BLaER1 treated with 17β-estradiol and CSF1 and Interleukin-3, amounts not matched to agents 10 nM and 100 nM (cell line): ENCODE measurements around the gene CYB561.
A peak's percentile ranks its signal among the peaks of the same experiment; 100 is the strongest.

Experiments used
- H3K27ac ChIP-seq, 11 experiments: shearing (Covaris generic); formaldehyde crosslinking; 2 replicates each; pipeline ENCODE4 v1.8.1; 2022
- H3K27me3 ChIP-seq, 11 experiments: shearing (Covaris generic); formaldehyde crosslinking; 2 replicates each; pipeline ENCODE4 v1.8.1; 2022
- H3K36me3 ChIP-seq, 11 experiments: shearing (Covaris generic); formaldehyde crosslinking; 2 replicates each; pipeline ENCODE4 v1.8.1; 2022
- H3K4me1 ChIP-seq, 10 experiments: shearing (Covaris generic); formaldehyde crosslinking; 2 replicates each; pipeline ENCODE4 v1.8.1; 2022
- H3K4me2 ChIP-seq, 11 experiments: shearing (Covaris generic); formaldehyde crosslinking; 2 replicates each; pipeline ENCODE4 v1.8.1; 2022
- H3K4me3 ChIP-seq, 10 experiments: shearing (Covaris generic); formaldehyde crosslinking; 2 replicates each; pipeline ENCODE4 v1.8.1; 2022
- H3K9ac ChIP-seq, 11 experiments: shearing (Covaris generic); formaldehyde crosslinking; 2 replicates each; pipeline ENCODE4 v1.8.1; 2022
- H3K9me3 ChIP-seq, 11 experiments: shearing (Covaris generic); formaldehyde crosslinking; replicated peaks in 1 of 11; 2 replicates each; pipeline ENCODE4 v1.8.1; 2022
- H4K20me1 ChIP-seq, 11 experiments: shearing (Covaris generic); formaldehyde crosslinking; 2 replicates each; pipeline ENCODE4 v1.8.1; 2022
- Cebpa-rat ChIP-seq, 11 experiments: shearing (Covaris generic); IDR thresholded peaks; 2 replicates each; pipeline ENCODE4 v1.8.1; 2022

Gene CYB561

DNA sequence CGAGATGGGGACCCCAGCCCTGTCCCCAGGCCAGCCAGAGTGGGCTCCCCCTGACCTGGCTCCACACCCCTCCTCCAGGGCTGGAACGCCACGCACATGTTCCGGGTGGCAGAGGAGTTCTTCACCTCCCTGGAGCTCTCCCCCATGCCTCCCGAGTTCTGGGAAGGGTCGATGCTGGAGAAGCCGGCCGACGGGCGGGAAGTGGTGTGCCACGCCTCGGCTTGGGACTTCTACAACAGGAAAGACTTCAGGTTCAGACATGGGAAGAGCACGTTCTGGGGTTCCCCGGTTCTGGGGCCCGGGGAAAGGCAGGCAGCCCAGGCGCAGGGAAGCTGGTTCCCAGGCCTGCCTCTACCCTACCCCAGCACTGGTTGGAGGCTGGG is 35.4 kb upstream of the CYB561 start:
- H4K20me1 ChIP-seq, result peaks cover 0 to 22% (median 11%) of the 10 kb centered on the region in 11 experiments; a peak in 13 of 22 replicates
- H3K36me3 ChIP-seq, result peaks cover 0 to 67% (median 0%) of the 10 kb centered on the region in 11 experiments; a peak in 4 of 22 replicates
- peaks cover 25 to 43% (median 32%) of the 10 kb centered on the region in 10 experiments for H3K4me1 ChIP-seq
- peaks cover 3 to 27% (median 24%) of the 10 kb centered on the region in 11 experiments; a peak in 20 of 22 replicates for H3K27me3 ChIP-seq
- 0 out of 22 replicates have a peak overlapping the region, but pooled peaks of 1 of the 11 experiments have one; percentile 24 for H3K9ac ChIP-seq
- H3K27ac ChIP-seq, result no peak overlapping the region
- no peak overlapping the region for H3K4me3 ChIP-seq
- H3K4me2 ChIP-seq, result peak overlapping the region in 1 of 11 experiments; percentile 64; a peak in 1 of 22 replicates
- no peaks in the 10 kb centered on the region for H3K9me3 ChIP-seq
- TF ChIP-seq Cebpa-rat (IDR thresholded peaks at IDR 0.05), result no peak

DNA sequence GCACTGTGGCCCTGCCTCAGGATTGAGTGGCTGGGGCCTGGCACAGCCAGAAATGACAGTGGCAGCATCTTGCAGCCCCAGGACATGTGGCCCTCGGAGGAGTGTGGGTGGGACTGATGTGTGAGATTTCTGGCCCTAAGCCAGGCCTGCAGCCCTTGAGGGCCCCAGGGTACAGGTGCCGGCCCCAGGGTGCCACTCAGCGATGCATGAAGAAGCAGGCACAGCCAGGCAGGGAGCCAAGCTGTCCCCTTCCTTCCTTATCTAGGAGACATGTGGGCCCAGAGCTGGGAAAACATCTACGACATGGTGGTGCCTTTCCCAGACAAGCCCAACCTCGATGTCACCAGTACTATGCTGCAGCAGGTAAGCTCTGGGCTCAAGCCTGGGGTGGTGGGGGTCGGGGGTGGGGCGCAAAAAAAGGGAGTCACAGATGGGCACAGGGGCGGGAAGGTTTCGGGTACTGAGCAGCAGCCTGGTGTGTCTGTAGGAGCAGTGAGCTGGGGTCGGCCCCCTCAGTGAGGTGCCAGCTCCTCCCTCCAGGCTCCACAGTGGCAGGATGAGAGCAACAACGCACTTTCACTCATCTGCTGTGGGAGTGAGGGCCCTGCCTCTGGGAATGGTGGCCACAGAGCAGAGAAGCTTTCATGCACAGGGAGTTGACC is 34.9 kb upstream of the CYB561 start:
- Histone ChIP-seq H3K36me3 (peaks cover 0 to 61% (median 0%) of the 10 kb centered on the region in 11 experiments; a peak in 4 of 22 replicates), H3K9me3 (no peaks in the 10 kb centered on the region), H3K4me3 (no peak overlapping the region), H3K4me2 (peak overlapping the region in 10 of 11 experiments; percentile 39 to 91 (median 65); a peak in 18 of 22 replicates), H3K27ac (no peak overlapping the region), H3K27me3 (peaks cover 3 to 32% (median 29%) of the 10 kb centered on the region in 11 experiments; a peak in 20 of 22 replicates), H3K9ac (peak overlapping the region in 4 of 11 experiments; percentile 4 to 61 (median 23); a peak in 5 of 22 replicates), H4K20me1 (peaks cover 0 to 22% (median 12%) of the 10 kb centered on the region in 11 experiments; a peak in 14 of 22 replicates), H3K4me1 (peaks cover 29 to 47% (median 35%) of the 10 kb centered on the region in 10 experiments)
- no peak for TF ChIP-seq Cebpa-rat (IDR thresholded peaks at IDR 0.05)

DNA sequence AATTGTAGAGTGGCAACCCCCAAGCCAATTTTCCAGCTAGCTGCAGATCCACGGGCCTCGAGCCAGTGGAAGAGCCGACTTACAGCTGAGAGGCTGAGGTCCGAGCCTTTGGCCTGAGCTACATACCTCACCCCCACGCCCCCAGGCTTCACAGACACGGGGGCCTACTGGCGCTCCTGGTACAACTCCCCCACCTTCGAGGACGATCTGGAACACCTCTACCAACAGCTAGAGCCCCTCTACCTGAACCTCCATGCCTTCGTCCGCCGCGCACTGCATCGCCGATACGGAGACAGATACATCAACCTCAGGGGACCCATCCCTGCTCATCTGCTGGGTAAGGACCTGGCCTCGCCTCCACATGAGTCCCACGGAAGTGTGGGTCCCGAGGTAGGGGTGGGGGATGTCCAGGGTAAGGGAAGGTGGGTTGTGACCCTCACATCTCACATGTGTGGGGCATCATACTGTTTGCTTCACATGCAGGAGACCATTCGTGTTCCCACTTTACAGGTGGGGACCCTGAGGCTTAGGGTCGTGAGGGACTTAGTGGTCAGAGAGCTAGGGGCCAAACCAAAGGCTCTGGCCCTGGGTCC is 34.2 kb upstream of the CYB561 start:
- Histone ChIP-seq H3K27me3 (peaks cover 3 to 37% (median 33%) of the 10 kb centered on the region in 11 experiments; a peak in 20 of 22 replicates), H3K4me2 (peak overlapping the region in 10 of 11 experiments; percentile 39 to 91 (median 65); a peak in 18 of 22 replicates), H4K20me1 (peaks cover 0 to 23% (median 16%) of the 10 kb centered on the region in 11 experiments; a peak in 15 of 22 replicates)

DNA sequence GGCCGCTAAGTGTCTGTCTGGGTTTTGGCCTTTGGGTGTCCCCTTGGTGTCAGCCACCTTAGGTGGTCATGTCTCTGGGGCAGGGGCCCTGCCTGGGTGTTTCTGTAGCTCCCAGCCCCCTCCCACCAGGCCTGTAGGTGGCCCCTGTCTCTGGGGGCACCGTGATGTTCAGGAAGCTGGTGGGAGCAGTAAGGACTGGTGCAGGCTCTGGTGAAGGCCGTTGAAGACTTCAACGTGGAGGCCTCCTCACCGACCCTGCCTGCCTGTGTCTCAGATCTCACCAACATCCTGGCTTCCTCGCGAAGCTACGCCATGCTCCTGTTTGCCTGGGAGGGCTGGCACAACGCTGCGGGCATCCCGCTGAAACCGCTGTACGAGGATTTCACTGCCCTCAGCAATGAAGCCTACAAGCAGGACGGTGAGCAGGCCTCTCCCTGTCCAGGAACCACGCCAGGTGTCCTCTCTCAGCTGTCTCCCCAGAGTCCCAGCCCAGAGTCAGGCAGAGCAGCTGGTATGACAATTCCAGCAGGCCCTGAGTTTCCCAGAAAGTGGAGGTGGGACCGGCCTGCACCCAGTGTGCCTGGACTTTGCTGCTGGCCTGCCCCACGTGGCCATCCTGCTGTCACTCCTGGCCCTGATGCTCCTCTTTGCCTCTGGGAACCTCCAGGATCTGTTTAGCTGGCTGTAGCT is 33.5 kb upstream of the CYB561 start:
- Histone ChIP-seq H3K27ac (no peak overlapping the region), H3K4me1 (peaks cover 42 to 61% (median 49%) of the 10 kb centered on the region in 10 experiments), H4K20me1 (peaks cover 0 to 26% (median 20%) of the 10 kb centered on the region in 11 experiments; a peak in 15 of 22 replicates), H3K4me2 (peak overlapping the region in 6 of 11 experiments; percentile 65 to 99 (median 92); a peak in 9 of 22 replicates), H3K36me3 (peaks cover 0 to 49% (median 0%) of the 10 kb centered on the region in 11 experiments; a peak in 4 of 22 replicates), H3K4me3 (no peak overlapping the region), H3K9ac (peak overlapping the region in 2 of 11 experiments; percentile 33 to 61; a peak in 2 of 22 replicates), H3K9me3 (no peaks in the 10 kb centered on the region), H3K27me3 (peaks cover 3 to 39% (median 33%) of the 10 kb centered on the region in 11 experiments; a peak in 20 of 22 replicates)
- no peak for TF ChIP-seq Cebpa-rat (IDR thresholded peaks at IDR 0.05)

More for the DNA sequence above, 34.2 kb upstream of the CYB561 start:
- Histone ChIP-seq H3K27ac (no peak overlapping the region), H3K9ac (peak overlapping the region in 4 of 11 experiments; percentile 4 to 61 (median 23); a peak in 5 of 22 replicates), H3K36me3 (peaks cover 0 to 56% (median 0%) of the 10 kb centered on the region in 11 experiments; a peak in 4 of 22 replicates), H3K4me3 (no peak overlapping the region), H3K9me3 (no peaks in the 10 kb centered on the region), H3K4me1 (peaks cover 36 to 54% (median 42%) of the 10 kb centered on the region in 10 experiments)
- TF ChIP-seq Cebpa-rat (IDR thresholded peaks at IDR 0.05), result no peak

DNA sequence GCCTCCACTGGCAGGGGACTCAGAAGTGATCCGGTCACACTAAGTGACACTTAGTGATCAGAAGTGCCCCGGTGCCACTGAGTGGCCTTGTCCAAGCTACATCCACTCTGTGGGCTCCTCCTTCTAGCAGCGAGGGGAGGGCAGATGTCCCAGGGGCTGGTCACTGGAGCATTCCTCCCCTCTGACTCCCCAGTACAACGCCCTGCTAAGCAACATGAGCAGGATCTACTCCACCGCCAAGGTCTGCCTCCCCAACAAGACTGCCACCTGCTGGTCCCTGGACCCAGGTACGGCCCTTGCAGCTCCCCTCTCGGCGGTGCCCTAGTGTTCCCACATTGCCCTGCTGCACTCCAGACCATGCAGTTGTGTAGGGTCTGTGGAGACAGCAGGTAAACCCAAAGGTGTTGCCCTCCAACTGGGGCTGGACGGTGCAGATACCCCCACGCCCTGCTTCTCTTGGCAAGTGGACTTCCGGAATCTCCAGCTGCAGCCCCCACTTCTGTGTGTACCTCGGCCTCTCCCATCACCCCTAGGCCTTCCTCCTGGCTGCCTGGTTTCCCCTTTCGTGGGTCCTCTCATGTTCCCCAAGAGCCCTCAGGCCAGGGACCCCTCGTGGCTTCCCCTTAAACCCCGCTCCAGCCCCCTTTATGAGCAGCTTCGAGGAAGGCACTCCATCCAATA is 32.8 kb upstream of the CYB561 start:
- Histone ChIP-seq H4K20me1 (peaks cover 0 to 26% (median 20%) of the 10 kb centered on the region in 11 experiments; a peak in 15 of 22 replicates), H3K27me3 (peaks cover 3 to 39% (median 33%) of the 10 kb centered on the region in 11 experiments; a peak in 20 of 22 replicates), H3K4me1 (peaks cover 44 to 64% (median 51%) of the 10 kb centered on the region in 10 experiments), H3K4me3 (peak overlapping the region in 2 of 10 experiments; percentile 68 to 75; a peak in 4 of 20 replicates), H3K4me2 (peak overlapping the region; percentile 27 to 100 (median 98)), H3K27ac (no peak overlapping the region), H3K36me3 (peaks cover 0 to 42% (median 0%) of the 10 kb centered on the region in 11 experiments; a peak in 4 of 22 replicates), H3K9me3 (no peaks in the 10 kb centered on the region), H3K9ac (peak overlapping the region in 2 of 11 experiments; percentile 48 to 68; a peak in 3 of 22 replicates)
- TF ChIP-seq Cebpa-rat (IDR thresholded peaks at IDR 0.05), result no peak

DNA sequence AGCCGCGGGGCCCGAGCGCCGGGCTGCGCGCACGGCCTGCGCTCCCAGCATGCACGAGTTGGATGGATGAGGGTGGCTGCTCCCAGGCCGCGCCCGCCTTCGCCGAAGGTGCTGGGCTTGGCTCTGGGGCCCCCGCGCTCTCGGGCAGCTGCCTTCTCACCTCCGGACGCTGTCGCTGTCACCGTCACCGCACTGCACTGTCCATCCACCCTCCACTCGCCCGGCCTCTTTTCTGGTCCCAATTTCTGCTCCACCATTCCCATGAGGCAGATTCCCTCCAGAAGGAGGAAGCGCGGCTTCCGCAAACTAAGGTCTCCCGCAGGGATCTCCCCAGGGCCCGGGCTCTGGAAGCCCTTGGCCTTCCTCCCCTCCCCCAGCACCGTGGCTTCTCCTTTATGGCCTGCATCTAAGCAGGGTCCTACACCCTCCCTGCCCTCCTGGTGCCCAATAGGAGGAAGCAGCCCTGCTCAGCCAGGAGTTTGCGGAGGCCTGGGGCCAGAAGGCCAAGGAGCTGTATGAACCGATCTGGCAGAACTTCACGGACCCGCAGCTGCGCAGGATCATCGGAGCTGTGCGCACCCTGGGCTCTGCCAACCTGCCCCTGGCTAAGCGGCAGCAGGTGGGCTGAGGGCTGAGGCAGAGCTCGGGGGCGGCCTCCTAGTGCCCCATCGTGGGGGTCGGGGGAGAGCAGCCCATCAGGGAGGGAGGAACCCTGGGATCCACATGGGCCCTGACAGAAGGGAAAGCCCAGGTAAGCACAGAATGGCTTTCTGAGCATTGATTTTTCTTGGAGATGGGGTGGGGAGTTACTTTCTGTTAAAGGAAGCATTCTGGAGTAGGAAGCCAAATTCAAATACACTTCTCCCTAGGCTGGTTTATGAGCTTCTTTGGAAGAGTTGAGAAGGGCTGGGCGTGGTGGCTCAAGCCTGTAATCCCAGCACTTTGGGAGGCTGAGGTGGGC is 31.7 kb upstream of the CYB561 start:
- Histone ChIP-seq H3K27me3 (peaks cover 3 to 39% (median 33%) of the 10 kb centered on the region in 11 experiments; a peak in 20 of 22 replicates), H3K27ac (no peak overlapping the region; a peak in 1 of 22 replicates), H3K9ac (peak overlapping the region in 10 of 11 experiments; percentile 48 to 70 (median 58); a peak in 20 of 22 replicates), H3K4me1 (peaks cover 44 to 64% (median 51%) of the 10 kb centered on the region in 10 experiments), H3K36me3 (peaks cover 0 to 33% (median 0%) of the 10 kb centered on the region in 11 experiments; a peak in 4 of 22 replicates), H3K4me3 (peak overlapping the region; percentile 60 to 75 (median 66)), H3K9me3 (no peaks in the 10 kb centered on the region), H4K20me1 (peaks cover 0 to 26% (median 20%) of the 10 kb centered on the region in 11 experiments; a peak in 15 of 22 replicates), H3K4me2 (peak overlapping the region; percentile 91 to 100 (median 99))
- TF ChIP-seq Cebpa-rat (IDR thresholded peaks at IDR 0.05), result no peak
